Measurements from ENCODE around the gene PLEKHA3.

PLEKHA3 gene

GRCh38 chr2:178502751-178503150 lies 22.5 kb downstream of the PLEKHA3 start:
- Histone ChIP-seq H3K4me3 (ENCODE audit: low read depth, low read length) (no peak overlapping the region), H3K79me2 (ENCODE audit: control insufficient read depth, insufficient read depth, low read length, unreplicated experiment) (no peaks in the 10 kb centered on the region), H3K36me3 (ENCODE audit: insufficient read depth, low read length) (peaks cover 31% of the 10 kb centered on the region), H2AFZ (ENCODE audit: low read length, unreplicated experiment) (no peak overlapping the region), H3K27ac (ENCODE audit: low read depth, low read length) (no peak overlapping the region), H3K27me3 (ENCODE audit: insufficient read depth, low read length) (no peaks in the 10 kb centered on the region), H3K4me1 (ENCODE audit: control insufficient read depth, insufficient read depth, low read length, unreplicated experiment) (no peaks in the 10 kb centered on the region)

DNA sequence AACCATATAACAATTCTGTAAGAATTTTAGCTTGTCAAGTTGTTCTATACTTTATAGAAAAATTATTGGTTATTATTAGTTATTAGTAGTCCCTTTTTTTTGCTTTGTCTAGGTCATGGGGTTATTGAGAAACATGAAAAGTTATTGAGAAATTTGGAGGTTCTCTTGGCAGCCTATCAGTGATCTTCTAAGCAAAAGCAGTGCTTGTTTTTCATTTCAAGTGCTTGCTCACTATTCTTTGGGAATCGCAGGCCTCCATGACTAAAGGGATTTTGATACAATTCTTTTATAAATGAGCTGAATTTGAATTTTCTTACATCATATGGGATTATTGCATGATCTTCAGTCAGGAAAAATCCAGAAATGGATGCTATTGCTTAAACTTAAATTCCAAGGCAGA lies 25.8 kb downstream of the PLEKHA3 start:
- H3K4me1 ChIP-seq (ENCODE audit: control insufficient read depth, insufficient read depth, low read length, unreplicated experiment), result no peaks in the 10 kb centered on the region
- H3K36me3 ChIP-seq (ENCODE audit: insufficient read depth, low read length), result peaks cover 17% of the 10 kb centered on the region; the same call in 1 of the 2 replicates
- H3K4me3 ChIP-seq (ENCODE audit: low read depth, low read length), result no peak overlapping the region
- H3K27ac ChIP-seq (ENCODE audit: low read depth, low read length), result no peak overlapping the region
- no peaks in the 10 kb centered on the region for H3K27me3 ChIP-seq (ENCODE audit: insufficient read depth, low read length)
- H2AFZ ChIP-seq (ENCODE audit: low read length, unreplicated experiment), result no peak overlapping the region
- H3K79me2 ChIP-seq (ENCODE audit: control insufficient read depth, insufficient read depth, low read length, unreplicated experiment), result no peaks in the 10 kb centered on the region

DNA sequence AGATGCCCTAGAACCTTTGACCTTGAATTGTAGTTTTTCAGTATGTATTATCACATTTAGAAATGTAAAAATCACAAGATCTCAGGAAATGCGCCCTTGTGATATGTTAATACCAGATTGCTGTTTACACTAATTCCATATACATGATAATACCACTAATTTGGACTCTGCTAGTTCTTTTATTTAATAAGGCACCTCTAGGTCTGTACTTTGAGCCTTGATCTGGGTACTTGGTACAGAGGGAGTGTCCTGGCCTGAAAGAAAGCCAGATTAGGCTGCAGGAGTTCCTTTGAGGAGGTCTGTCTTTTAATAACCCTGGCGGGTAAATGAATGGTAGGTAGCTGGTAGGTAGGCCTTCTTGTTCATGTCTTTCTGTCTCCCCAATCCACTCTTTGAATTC lies 26.3 kb downstream of the PLEKHA3 start:
- Histone ChIP-seq H3K36me3 (ENCODE audit: insufficient read depth, low read length) (peaks cover 13% of the 10 kb centered on the region; the same call in 1 of the 2 replicates), H3K4me1 (ENCODE audit: control insufficient read depth, insufficient read depth, low read length, unreplicated experiment) (no peaks in the 10 kb centered on the region), H3K79me2 (ENCODE audit: control insufficient read depth, insufficient read depth, low read length, unreplicated experiment) (no peaks in the 10 kb centered on the region), H3K27ac (ENCODE audit: low read depth, low read length) (no peak overlapping the region), H3K4me3 (ENCODE audit: low read depth, low read length) (no peak overlapping the region), H3K27me3 (ENCODE audit: insufficient read depth, low read length) (no peaks in the 10 kb centered on the region), H2AFZ (ENCODE audit: low read length, unreplicated experiment) (no peak overlapping the region)

DNA sequence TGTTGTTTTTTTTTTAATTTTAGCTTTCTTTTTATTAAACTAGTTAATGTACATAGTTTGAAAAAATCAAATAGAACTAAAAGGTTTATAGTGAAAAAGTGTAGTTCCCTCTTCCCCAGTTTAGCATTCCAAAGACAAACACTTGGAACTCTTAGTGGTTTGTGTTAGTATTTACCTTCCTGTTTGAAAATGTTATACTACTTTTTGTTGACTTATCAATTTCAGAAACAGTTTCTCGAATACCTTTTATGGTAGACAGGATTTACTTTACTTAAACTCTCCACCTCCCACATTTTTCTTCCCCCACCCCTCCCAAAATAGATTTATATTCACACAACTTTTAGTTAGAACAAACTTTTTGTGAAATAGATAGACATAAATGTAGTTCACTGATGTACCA lies 26.7 kb downstream of the PLEKHA3 start:
- no peaks in the 10 kb centered on the region for H3K4me1 ChIP-seq (ENCODE audit: control insufficient read depth, insufficient read depth, low read length, unreplicated experiment)
- H3K27ac ChIP-seq (ENCODE audit: low read depth, low read length), result no peak overlapping the region
- H3K79me2 ChIP-seq (ENCODE audit: control insufficient read depth, insufficient read depth, low read length, unreplicated experiment), result no peaks in the 10 kb centered on the region
- H3K27me3 ChIP-seq (ENCODE audit: insufficient read depth, low read length), result no peaks in the 10 kb centered on the region
- peaks cover 9% of the 10 kb centered on the region; the same call in 1 of the 2 replicates for H3K36me3 ChIP-seq (ENCODE audit: insufficient read depth, low read length)
- H2AFZ ChIP-seq (ENCODE audit: low read length, unreplicated experiment), result no peak overlapping the region
- H3K4me3 ChIP-seq (ENCODE audit: low read depth, low read length), result no peak overlapping the region

GRCh38 chr2:178508646-178509045 lies 28.4 kb downstream of the PLEKHA3 start:
- no peaks in the 10 kb centered on the region for H3K27me3 ChIP-seq (ENCODE audit: insufficient read depth, low read length)
- H3K4me3 ChIP-seq (ENCODE audit: low read depth, low read length), result no peak overlapping the region
- H3K79me2 ChIP-seq (ENCODE audit: control insufficient read depth, insufficient read depth, low read length, unreplicated experiment), result no peaks in the 10 kb centered on the region
- H2AFZ ChIP-seq (ENCODE audit: low read length, unreplicated experiment), result no peak overlapping the region
- H3K36me3 ChIP-seq (ENCODE audit: insufficient read depth, low read length), result peaks cover under 1% of the 10 kb centered on the region; the same call in 1 of the 2 replicates
- H3K4me1 ChIP-seq (ENCODE audit: control insufficient read depth, insufficient read depth, low read length, unreplicated experiment), result peaks cover 3% of the 10 kb centered on the region
- H3K27ac ChIP-seq (ENCODE audit: low read depth, low read length), result no peak overlapping the region

GRCh38 chr2:178510384-178510783 lies 30.1 kb downstream of the PLEKHA3 start:
- no peaks in the 10 kb centered on the region; the same call in 1 of the 2 replicates for H3K36me3 ChIP-seq (ENCODE audit: insufficient read depth, low read length)
- no peak overlapping the region for H3K4me3 ChIP-seq (ENCODE audit: low read depth, low read length)
- no peaks in the 10 kb centered on the region for H3K79me2 ChIP-seq (ENCODE audit: control insufficient read depth, insufficient read depth, low read length, unreplicated experiment)
- peaks cover 20% of the 10 kb centered on the region for H3K4me1 ChIP-seq (ENCODE audit: control insufficient read depth, insufficient read depth, low read length, unreplicated experiment)
- no peak overlapping the region for H2AFZ ChIP-seq (ENCODE audit: low read length, unreplicated experiment)
- no peak overlapping the region for H3K27ac ChIP-seq (ENCODE audit: low read depth, low read length)
- H3K27me3 ChIP-seq (ENCODE audit: insufficient read depth, low read length), result no peaks in the 10 kb centered on the region

DNA sequence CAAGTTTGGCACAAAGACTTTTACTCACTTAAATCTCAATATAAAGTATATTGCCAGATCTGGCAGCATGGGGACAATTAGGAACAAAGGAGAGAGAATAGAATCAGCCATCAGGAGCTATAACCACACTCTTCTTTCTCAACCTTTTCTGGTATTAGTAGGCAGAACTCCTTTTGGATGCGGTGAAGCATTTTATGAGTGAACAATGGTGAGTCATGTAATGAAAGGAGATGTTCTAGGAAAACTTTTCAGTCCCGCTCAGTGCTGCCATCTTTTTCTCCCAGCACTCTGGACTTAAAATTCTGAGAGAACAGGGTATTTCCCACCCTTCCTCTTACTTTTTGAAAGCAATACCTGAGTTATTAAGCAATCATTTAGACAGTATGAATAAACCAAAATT lies 32.2 kb downstream of the PLEKHA3 start:
- peak overlapping the region; percentile 1; the same call in 1 of the 2 replicates for H3K27ac ChIP-seq (ENCODE audit: low read depth, low read length)
- H3K79me2 ChIP-seq (ENCODE audit: control insufficient read depth, insufficient read depth, low read length, unreplicated experiment), result no peaks in the 10 kb centered on the region
- H3K36me3 ChIP-seq (ENCODE audit: insufficient read depth, low read length), result no peaks in the 10 kb centered on the region

GRCh38 chr2:178513876-178514275 lies 33.6 kb downstream of the PLEKHA3 start:
- H3K4me1 ChIP-seq (ENCODE audit: control insufficient read depth, insufficient read depth, low read length, unreplicated experiment), result peaks cover 20% of the 10 kb centered on the region
- H3K79me2 ChIP-seq (ENCODE audit: control insufficient read depth, insufficient read depth, low read length, unreplicated experiment), result no peaks in the 10 kb centered on the region
- peak overlapping the region; percentile 74 for H3K27ac ChIP-seq (ENCODE audit: low read depth, low read length)
- no peak overlapping the region for H3K4me3 ChIP-seq (ENCODE audit: low read depth, low read length)
- no peaks in the 10 kb centered on the region for H3K36me3 ChIP-seq (ENCODE audit: insufficient read depth, low read length)
- H3K27me3 ChIP-seq (ENCODE audit: insufficient read depth, low read length), result no peaks in the 10 kb centered on the region
- H2AFZ ChIP-seq (ENCODE audit: low read length, unreplicated experiment), result no peak overlapping the region

More for the DNA sequence above, 32.2 kb downstream of the PLEKHA3 start:
- Histone ChIP-seq H2AFZ (ENCODE audit: low read length, unreplicated experiment) (no peak overlapping the region), H3K4me1 (ENCODE audit: control insufficient read depth, insufficient read depth, low read length, unreplicated experiment) (peaks cover 20% of the 10 kb centered on the region), H3K4me3 (ENCODE audit: low read depth, low read length) (no peak overlapping the region), H3K27me3 (ENCODE audit: insufficient read depth, low read length) (no peaks in the 10 kb centered on the region)

GRCh38 chr2:178514664-178515063 lies 34.4 kb downstream of the PLEKHA3 start:
- H3K36me3 ChIP-seq (ENCODE audit: insufficient read depth, low read length), result no peaks in the 10 kb centered on the region

GRCh38 chr2:178517496-178517895 lies 37.2 kb downstream of the PLEKHA3 start:
- Histone ChIP-seq H3K79me2 (ENCODE audit: control insufficient read depth, insufficient read depth, low read length, unreplicated experiment) (no peaks in the 10 kb centered on the region), H3K36me3 (ENCODE audit: insufficient read depth, low read length) (no peaks in the 10 kb centered on the region), H3K4me1 (ENCODE audit: control insufficient read depth, insufficient read depth, low read length, unreplicated experiment) (peaks cover 20% of the 10 kb centered on the region), H3K27ac (ENCODE audit: low read depth, low read length) (no peak overlapping the region), H3K27me3 (ENCODE audit: insufficient read depth, low read length) (no peaks in the 10 kb centered on the region), H3K4me3 (ENCODE audit: low read depth, low read length) (no peak overlapping the region), H2AFZ (ENCODE audit: low read length, unreplicated experiment) (no peak overlapping the region)

More at GRCh38 chr2:178514664-178515063, 34.4 kb downstream of the PLEKHA3 start:
- Histone ChIP-seq H3K27ac (ENCODE audit: low read depth, low read length) (peak overlapping the region; percentile 74), H3K4me3 (ENCODE audit: low read depth, low read length) (0 out of 2 replicates have a peak overlapping the region, but pooled peaks have one; percentile 13), H2AFZ (ENCODE audit: low read length, unreplicated experiment) (no peak overlapping the region), H3K79me2 (ENCODE audit: control insufficient read depth, insufficient read depth, low read length, unreplicated experiment) (no peaks in the 10 kb centered on the region), H3K27me3 (ENCODE audit: insufficient read depth, low read length) (no peaks in the 10 kb centered on the region), H3K4me1 (ENCODE audit: control insufficient read depth, insufficient read depth, low read length, unreplicated experiment) (peaks cover 20% of the 10 kb centered on the region)

- Histone ChIP-seq H3K27me3 (ENCODE audit: insufficient read depth, low read length) (no peaks in the 10 kb centered on the region), H3K4me3 (ENCODE audit: low read depth, low read length) (no peak overlapping the region), H3K27ac (ENCODE audit: low read depth, low read length) (no peak overlapping the region), H3K79me2 (ENCODE audit: control insufficient read depth, insufficient read depth, low read length, unreplicated experiment) (peaks cover 25% of the 10 kb centered on the region), H3K4me1 (ENCODE audit: control insufficient read depth, insufficient read depth, low read length, unreplicated experiment) (no peaks in the 10 kb centered on the region), H3K36me3 (ENCODE audit: insufficient read depth, low read length) (no peaks in the 10 kb centered on the region), H2AFZ (ENCODE audit: low read length, unreplicated experiment) (no peak overlapping the region)
These were observed 41.3 kb downstream of the PLEKHA3 start for GRCh38 chr2:178521304-178522150.
